SK-N-MC (cell line): Measurements from ENCODE around the gene TRIAP1.

Source experiments
- DNase-seq: peaks from one replicate; pipeline ENCODE4 v3.0.0-alpha.2; 2011; ENCODE audit warnings: low read depth, low spot score
- H3K27ac ChIP-seq: fragments of 200-600 bp; sonication (generic); 2 replicates; pipeline ENCODE4 v1.5.1; 2016; ENCODE audit warnings: mixed run types
- H3K36me3 ChIP-seq: fragments of 200-600 bp; sonication (generic); 2 replicates; pipeline ENCODE4 v1.6.1; 2017; ENCODE audit warnings: antibody characterized with exemption, low read length, mixed read lengths; ENCODE audit not compliant: insufficient read depth
- H3K4me3 ChIP-seq: fragments of 200-600 bp; sonication (generic); 2 replicates; pipeline ENCODE4 v1.5.1; 2016
- H3K9ac ChIP-seq: fragments of 200-600 bp; sonication (generic); 2 replicates; pipeline ENCODE4 v1.8.0; 2017; ENCODE audit warnings: mixed run types, mixed read lengths; ENCODE audit not compliant: insufficient read length
- H3K9me3 ChIP-seq: fragments of 200-600 bp; sonication (generic); 2 replicates; pipeline ENCODE4 v1.6.1; 2017; ENCODE audit warnings: low read depth, mild to moderate bottlenecking, antibody characterized with exemption, low read length, moderate library complexity, mixed read lengths
- EZH2 ChIP-seq: fragments of 200-600 bp; sonication (generic); IDR thresholded peaks from one replicate; pipeline ENCODE4 v1.6.1; 2017; ENCODE audit warnings: antibody characterized with exemption
- FOXP2 ChIP-seq: optimal IDR thresholded peaks from 2 replicates; pipeline ENCODE3; 2011; ENCODE audit warnings: mild to moderate bottlenecking, moderate library complexity; ENCODE audit not compliant: insufficient read depth; ENCODE audit errors: extremely low read length, control extremely low read depth
- POLR2AphosphoS5 ChIP-seq: IDR thresholded peaks from 2 replicates; pipeline ENCODE4 v1.6.1; 2012; ENCODE audit warnings: mild to moderate bottlenecking, low read depth, low read length, borderline replicate concordance

TRIAP1 gene

DNA sequence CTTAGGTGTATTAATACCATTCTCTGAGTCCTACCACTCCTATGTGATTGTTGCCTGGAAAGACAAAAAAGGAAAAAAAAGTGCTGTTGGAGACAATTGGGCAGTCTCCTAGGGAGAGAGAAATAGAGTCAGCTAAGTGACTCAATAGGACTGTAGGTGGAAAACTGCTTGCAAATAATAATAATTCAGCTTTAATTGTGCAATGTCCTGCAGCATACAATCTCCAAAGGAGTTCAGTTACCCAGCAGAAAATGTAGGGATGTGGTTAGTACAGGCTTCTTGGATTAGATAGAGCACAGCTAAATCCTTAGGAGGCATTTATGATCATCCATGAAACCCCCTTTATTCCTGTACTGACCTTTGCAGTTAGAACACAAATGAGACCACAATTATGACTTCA lies 26.3 kb upstream of the TRIAP1 start:
- no peaks in the 10 kb centered on the region for H3K9me3 ChIP-seq
- TF ChIP-seq FOXP2 (no peak), POLR2AphosphoS5 (no peak), EZH2 (no peak)
- no peak overlapping the region for H3K4me3 ChIP-seq
- peak overlapping the region; percentile 28 for H3K9ac ChIP-seq
- no peak overlapping the region for H3K27ac ChIP-seq
- peaks cover 4% of the 10 kb centered on the region; the same call in 1 of the 2 replicates for H3K36me3 ChIP-seq
- no peak for DNase-seq

DNA sequence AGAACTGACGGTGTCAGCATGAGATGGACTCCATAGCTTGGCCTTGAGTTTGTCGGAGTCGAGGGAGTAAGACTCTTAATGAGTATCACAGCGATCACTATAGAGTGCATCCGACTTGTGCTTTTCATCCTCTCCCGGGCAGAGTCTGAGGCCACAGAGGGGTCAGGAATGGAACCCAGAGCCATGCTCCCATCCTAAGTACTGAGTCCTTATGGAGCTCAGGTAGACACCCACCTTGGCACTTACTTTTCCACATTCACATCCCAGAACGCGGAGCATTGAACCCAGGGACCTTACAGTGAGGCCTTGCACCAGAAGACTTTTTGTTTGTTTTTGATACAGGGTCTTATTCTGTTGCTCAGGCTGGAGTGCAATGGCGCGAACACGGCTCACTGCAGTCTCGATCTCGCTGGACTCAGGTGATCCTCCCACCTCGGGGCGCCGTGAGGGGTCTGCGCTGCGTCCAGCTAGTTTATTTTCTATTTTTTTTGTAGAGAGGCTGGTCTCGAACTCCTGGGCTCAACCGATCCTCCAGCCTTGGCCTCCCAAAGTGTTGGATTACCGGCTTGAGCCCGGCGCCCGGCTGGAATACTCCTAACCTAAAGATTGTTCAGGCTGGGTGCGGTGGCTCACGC lies 24.1 kb upstream of the TRIAP1 start:
- Histone ChIP-seq H3K36me3 (peaks cover 27% of the 10 kb centered on the region), H3K4me3 (peak overlapping the region; percentile 96), H3K27ac (no peak overlapping the region), H3K9ac (peak overlapping the region; percentile 96), H3K9me3 (no peaks in the 10 kb centered on the region)
- no peak for TF ChIP-seq FOXP2
- TF ChIP-seq POLR2AphosphoS5: no peak
- TF ChIP-seq EZH2: no peak
- DNase-seq: no peak

DNA sequence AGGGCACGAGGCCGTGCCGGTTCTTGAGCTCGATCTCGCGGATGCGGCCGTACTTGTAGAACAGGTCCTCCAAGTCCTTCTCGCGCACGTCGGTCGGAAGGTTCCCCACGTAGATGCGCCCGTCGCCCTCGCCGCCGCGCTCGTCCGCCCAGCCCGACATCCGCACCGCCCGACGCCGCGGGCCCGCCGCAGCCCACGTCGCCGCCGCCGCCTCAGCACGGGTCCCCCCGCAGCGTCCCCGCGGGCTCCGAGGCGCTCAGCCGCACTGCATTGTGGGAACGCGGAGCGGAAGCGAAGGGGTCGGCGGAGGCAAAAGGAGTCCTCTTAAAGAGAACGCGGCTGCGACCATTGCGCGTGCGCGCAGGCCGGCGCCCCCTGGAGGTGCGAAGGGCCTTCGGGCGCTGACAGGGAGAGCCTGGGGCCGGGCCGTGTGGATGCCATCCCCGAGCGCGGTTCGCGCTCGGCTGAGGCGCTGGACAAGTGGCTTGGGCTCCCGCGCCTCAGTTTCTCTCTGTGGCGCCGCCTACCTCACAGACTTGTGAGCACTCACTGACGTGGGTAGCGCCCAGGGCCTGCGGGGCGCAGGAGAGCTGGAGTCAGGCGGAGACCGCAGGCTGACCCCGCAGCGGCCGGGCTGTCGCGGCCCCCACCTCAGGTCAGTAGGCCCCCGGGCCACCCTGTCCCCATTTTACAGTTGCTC lies 23.4 kb upstream of the TRIAP1 start, which contains the start of gene SRSF9:
Gene SRSF9, minus strand, starts transcription at position 299 of the 700 bp plus-strand sequence. Its CDS starts 139 bp downstream, at position 160.
- peak within 1 kb of the TSS; percentile 96 for H3K9ac ChIP-seq
- DNase-seq: peak; percentile 76
- no peaks in the 10 kb centered on the region for H3K9me3 ChIP-seq
- peak within 1 kb of the TSS; percentile 91 for H3K27ac ChIP-seq
- H3K36me3 ChIP-seq: peaks cover 33% of the 10 kb centered on the region
- TF ChIP-seq EZH2 (no peak), POLR2AphosphoS5 (peak; percentile 84), FOXP2 (no peak)
- H3K4me3 ChIP-seq: peak within 1 kb of the TSS; percentile 96

DNA sequence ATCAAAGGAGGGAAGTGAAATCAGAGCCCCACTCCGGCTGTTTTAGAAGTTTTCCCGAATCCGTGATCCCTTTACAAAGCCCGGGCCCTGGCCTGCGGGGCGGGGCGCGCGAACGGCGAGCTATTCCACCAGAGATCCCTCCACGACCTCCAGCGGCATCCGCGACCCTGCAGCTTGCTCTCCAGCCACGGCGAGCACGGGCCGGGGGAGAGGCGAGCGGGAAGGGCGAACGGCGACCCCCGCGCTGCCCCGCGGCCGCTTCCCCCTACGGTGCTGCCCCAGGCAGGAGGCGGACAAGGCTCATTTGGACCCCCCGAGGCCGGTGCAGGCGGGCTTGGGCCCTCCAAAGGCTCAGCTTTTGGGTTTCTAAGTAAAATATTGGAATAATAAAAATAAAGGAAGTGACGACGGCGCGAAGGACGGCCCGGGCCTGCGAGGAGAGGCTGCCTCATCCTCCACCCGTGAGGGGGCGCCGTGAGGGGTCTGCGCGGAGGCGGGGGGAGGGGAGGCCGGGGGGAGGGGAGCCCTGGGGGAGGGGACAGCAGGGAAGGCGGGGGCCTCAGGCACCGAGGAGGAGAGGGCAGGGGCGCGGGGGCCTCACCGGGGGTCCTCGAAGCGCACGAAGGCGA lies 22.8 kb upstream of the TRIAP1 start:
- Histone ChIP-seq H3K9me3 (no peaks in the 10 kb centered on the region), H3K27ac (peak overlapping the region; percentile 91), H3K9ac (peak overlapping the region; percentile 96), H3K36me3 (peaks cover 40% of the 10 kb centered on the region), H3K4me3 (peak overlapping the region; percentile 96)
- no peak for TF ChIP-seq POLR2AphosphoS5
- no peak for TF ChIP-seq FOXP2
- no peak for TF ChIP-seq EZH2
- no peak for DNase-seq

DNA sequence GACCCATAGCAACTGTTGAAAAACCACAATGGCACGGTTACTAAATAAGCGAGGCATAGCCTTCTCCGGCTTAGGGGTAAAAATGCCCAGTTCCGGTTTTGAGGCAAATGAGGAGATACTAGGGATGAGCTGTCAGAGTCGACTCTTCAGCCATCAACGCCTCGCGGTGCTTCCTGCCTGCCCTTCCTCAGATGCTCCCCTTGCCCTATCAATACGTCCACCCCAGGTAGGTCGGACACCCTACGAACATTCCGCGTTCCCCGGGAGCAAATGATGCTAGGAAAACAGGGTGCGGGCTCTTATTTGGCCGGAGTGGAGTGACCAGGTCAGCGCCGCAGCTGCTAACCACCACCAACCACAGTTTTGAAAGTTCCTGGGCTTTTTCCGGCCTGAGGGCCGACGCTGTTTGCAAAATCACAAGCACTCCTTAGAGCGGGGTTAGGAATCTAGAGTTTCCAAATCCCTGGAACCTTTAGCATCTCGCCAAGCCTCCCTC lies 22.2 kb upstream of the TRIAP1 start:
- Histone ChIP-seq H3K9ac (peak overlapping the region; percentile 96), H3K4me3 (peak overlapping the region; percentile 96), H3K36me3 (peaks cover 46% of the 10 kb centered on the region), H3K9me3 (no peaks in the 10 kb centered on the region), H3K27ac (peak overlapping the region; percentile 91)
- TF ChIP-seq FOXP2 (no peak), EZH2 (no peak), POLR2AphosphoS5 (no peak)
- no peak for DNase-seq

DNA sequence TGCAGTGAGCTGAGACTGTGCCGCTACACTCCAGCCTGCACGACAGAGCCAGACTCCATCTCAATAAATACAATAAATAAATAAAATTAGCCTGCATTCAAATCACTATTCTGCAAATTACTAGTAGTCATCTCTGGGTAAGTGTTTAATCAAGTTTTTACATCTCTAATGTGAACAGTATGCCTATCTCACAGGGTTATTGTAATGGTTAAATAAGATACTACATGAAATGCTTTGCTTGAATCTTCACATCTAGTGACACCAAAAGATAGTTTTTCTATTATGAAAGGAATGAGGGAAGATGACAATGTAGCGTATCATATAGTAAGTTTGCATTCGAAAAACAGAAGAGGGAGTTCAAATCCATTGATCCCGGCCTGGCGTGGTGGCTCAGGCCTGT lies 21.3 kb upstream of the TRIAP1 start:
- Histone ChIP-seq H3K9me3 (no peaks in the 10 kb centered on the region), H3K27ac (no peak overlapping the region), H3K4me3 (peak overlapping the region; percentile 96; the same call in 1 of the 2 replicates), H3K9ac (peak overlapping the region; percentile 96), H3K36me3 (peaks cover 54% of the 10 kb centered on the region)
- no peak for DNase-seq
- no peak for TF ChIP-seq EZH2
- no peak for TF ChIP-seq FOXP2
- no peak for TF ChIP-seq POLR2AphosphoS5

DNA sequence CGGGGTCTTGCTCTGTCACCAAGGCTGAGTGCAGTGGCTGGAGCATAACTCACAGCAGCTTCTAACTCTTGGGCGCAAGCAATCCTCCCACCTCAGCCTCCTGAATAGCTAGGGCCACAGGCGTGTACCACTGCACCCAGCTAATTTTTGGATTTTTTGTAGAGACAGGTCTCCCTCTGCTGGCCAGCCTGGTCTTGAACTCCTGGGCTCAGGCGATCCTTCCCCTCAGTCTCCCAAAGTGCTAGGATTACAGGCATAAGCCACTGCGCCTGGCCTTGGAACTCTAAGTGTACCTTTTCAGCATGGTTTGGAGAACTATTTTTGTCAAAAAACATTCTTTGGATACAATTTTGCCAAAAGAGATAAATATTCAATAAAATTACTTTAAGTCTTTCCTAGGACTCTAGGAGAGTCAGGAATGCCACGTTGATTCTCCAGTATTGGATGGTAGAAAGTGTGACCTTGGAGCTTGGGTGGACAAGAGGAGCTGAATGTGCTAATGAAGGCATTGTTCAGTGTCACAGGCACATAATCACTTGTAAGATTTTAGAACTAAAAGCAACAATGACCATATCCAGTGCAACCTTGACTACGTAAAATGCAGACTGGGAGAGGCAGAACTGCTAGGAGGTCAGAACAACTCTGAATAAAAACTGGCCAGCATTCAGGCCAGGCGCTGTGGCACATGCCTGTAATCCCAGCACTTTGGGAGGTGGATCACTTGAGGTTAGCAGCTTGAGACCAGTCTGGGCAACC lies 20.6 kb upstream of the TRIAP1 start:
- H3K9me3 ChIP-seq: no peaks in the 10 kb centered on the region
- TF ChIP-seq EZH2 (no peak), POLR2AphosphoS5 (no peak), FOXP2 (no peak)
- peaks cover 61% of the 10 kb centered on the region for H3K36me3 ChIP-seq
- H3K4me3 ChIP-seq: no peak overlapping the region
- 0 out of 2 replicates have a peak overlapping the region, but pooled peaks have one; percentile 17 for H3K27ac ChIP-seq
- DNase-seq: no peak
- H3K9ac ChIP-seq: no peak overlapping the region
